Ovary (tissue), 9 donors: Measurements from ENCODE around the gene MAD2L1BP. TPM values are rescaled to one million over a fixed set of nuclear protein-coding genes. Genes with fewer than 3 reads are reported as not detected.

ENCODE experiments used
- DNase-seq, 5 donors: peaks; one replicate each; pipeline ENCODE4 v3.0.0-alpha.2; 2019 to 2020
- H3K27ac ChIP-seq, 2 donors: fragments of 200-600 bp; one replicate each; pipeline versions ENCODE4 v1.5.1 to v1.8.0; 2019 to 2022
- H3K27me3 ChIP-seq: fragments of 200-600 bp; one replicate; pipeline ENCODE4 v1.8.0; 2022
- H3K36me3 ChIP-seq: fragments of 200-600 bp; sonication (generic); one replicate; pipeline ENCODE4 v1.5.1; 2019
- H3K4me1 ChIP-seq: one replicate; pipeline ENCODE4 v1.8.1; 2013; ENCODE audit warnings: mild to moderate bottlenecking, moderate library complexity; ENCODE audit not compliant: insufficient read depth
- H3K4me3 ChIP-seq: fragments of 200-600 bp; sonication (generic); one replicate; pipeline ENCODE4 v1.5.1; 2017
- H3K9me3 ChIP-seq, 2 donors: fragments of 200-600 bp in 1 of 2; sonication (generic) in 1 of 2; one replicate each; pipeline versions ENCODE4 v1.5.1 to v1.8.1; 2013 to 2019; ENCODE audit warnings: mild to moderate bottlenecking in 1 of 2, moderate library complexity in 1 of 2
- EP300 ChIP-seq: sonication (generic); formaldehyde crosslinking; IDR thresholded peaks from one replicate; pipeline ENCODE4 v1.6.1; 2017; ENCODE audit warnings: antibody characterized with exemption
- POLR2A ChIP-seq: fragments of 450-650 bp; IDR thresholded peaks from one replicate; pipeline ENCODE4 v1.6.1; 2017; ENCODE audit warnings: antibody characterized with exemption, mild to moderate bottlenecking, moderate library complexity
- WGBS, 3 donors: extraction: QIAGEN DNeasy Blood & Tissue Kit in 1 of 3; methylation state at CpG; one replicate each; pipeline versions ENCODE4 v1.1.5 to v1.1.7; 2013 to 2017; 5-methylcytosine and 5-hydroxymethylcytosine counted together
- intact Hi-C, 4 donors: fragments of 100-400 bp; cut with DNase I; formaldehyde crosslinking; loops; one replicate each; pipeline versions ENCODE4 v1.11.0 to v1.15.1; 2022 to 2023
- polyA plus RNA-seq, 2 donors: library from polyadenylated mRNA; stranded (reverse); fragments of 200-250 nt in 1 of 2; fragments of 350-450 nt in 1 of 2; fragmentation: Illumina TruSeq in 1 of 2; extraction: RNeasy Lipid Tissue Mini Kit (QIAGEN cat#74804) in 1 of 2; gene quantifications; one replicate each; pipeline ENCODE4 v1.2.3, GENCODE V29; 2013 to 2014
- total RNA-seq, 7 donors: library from RNA; depleted of rRNA in 2 of 7; stranded (reverse); fragments of >200 nt in 2 of 7; fragmentation: NEBNext Ultra II Directional in 3 of 7; extraction: Animal tissue kit (Norgen Biotek cat#: 25700) in 3 of 7; gene quantifications; one replicate each; pipeline versions ENCODE4 v1.1.0 to v1.2.4, GENCODE V29; 2016 to 2023
- TF ChIP-seq, protein P1 (sequence below), 3 donors: fragments of 450-650 bp in 2 of 3; fragments of 200-600 bp in 1 of 3; IDR thresholded peaks; one replicate each; pipeline versions ENCODE4 v1.5.1 to v1.8.0; 2016 to 2022; ENCODE audit warnings: antibody characterized with exemption in 3 of 3, mild to moderate bottlenecking in 1 of 3
- donor health status: DM: no; HTN: no; CAD: no; lungs with moderate emphysema.
- donor health status: DM: no; HTN: no; CAD: no.
- donor health status: Bipolar disorder and iron deficiency.
- donor health status: DM: yes; HTN: yes; CAD: no.
- donor health status: DM: no; HTN: no; CAD: no.
- donor health status: DM: yes; HTN: yes; CAD: no.

Gene MAD2L1BP
- total and polyA plus RNA-seq, 9 donors = 11.9 to 28.4 (median 16.8) TPM

DNA sequence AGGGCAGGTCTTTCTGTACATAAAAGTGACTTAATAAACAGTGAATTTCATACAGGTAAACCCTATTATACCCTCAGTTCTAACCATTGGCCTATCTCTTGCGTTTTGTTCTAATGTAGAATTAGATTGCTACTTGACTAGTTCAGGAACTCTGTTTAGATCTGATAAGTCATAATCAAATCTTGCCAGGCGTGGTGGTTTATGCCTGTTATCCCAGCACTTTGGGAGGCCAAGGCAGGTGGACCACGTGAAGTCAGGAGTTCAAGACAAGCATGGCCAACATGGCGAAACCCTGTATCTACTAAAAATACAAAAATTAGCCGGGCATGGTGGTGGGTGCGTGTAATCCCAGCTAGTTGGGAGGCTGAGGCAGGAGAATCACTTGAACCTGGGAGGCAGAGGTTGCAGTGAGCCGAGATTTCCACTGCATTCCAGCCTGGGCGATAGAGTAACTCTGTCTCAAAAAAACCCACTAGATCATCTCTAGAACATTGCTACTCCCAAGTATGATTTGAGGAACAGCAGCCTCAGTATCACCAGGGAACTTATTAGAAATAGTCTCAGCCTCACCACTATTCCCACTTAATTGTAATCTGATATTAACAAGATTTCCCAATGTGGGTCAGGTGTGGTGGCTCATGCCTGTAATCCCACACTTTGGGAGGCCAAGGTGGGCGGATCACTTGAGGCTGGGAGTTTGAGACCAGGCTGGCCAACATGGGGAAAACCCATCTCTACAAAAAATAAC is 18.7 kb upstream of the MAD2L1BP start:
- intact Hi-C loops = no loop called here
- Histone ChIP-seq H3K36me3 (no peaks in the 10 kb centered on the region), H3K4me3 (no peak overlapping the region), H3K9me3 (no peaks in the 10 kb centered on the region), H3K27ac (no peak overlapping the region), H3K4me1 (no peaks in the 10 kb centered on the region), H3K27me3 (no peaks in the 10 kb centered on the region)
- no peak for DNase-seq
- 95 to 97% (median 96%) methylated on average over 9 of the region's 9 CpGs for WGBS, 3 donors
- no peak for TF ChIP-seq EP300
- TF ChIP-seq, protein P1, sequence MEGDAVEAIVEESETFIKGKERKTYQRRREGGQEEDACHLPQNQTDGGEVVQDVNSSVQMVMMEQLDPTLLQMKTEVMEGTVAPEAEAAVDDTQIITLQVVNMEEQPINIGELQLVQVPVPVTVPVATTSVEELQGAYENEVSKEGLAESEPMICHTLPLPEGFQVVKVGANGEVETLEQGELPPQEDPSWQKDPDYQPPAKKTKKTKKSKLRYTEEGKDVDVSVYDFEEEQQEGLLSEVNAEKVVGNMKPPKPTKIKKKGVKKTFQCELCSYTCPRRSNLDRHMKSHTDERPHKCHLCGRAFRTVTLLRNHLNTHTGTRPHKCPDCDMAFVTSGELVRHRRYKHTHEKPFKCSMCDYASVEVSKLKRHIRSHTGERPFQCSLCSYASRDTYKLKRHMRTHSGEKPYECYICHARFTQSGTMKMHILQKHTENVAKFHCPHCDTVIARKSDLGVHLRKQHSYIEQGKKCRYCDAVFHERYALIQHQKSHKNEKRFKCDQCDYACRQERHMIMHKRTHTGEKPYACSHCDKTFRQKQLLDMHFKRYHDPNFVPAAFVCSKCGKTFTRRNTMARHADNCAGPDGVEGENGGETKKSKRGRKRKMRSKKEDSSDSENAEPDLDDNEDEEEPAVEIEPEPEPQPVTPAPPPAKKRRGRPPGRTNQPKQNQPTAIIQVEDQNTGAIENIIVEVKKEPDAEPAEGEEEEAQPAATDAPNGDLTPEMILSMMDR (IDR thresholded peaks at IDR 0.05) = no peak
- no peak for TF ChIP-seq POLR2A

DNA sequence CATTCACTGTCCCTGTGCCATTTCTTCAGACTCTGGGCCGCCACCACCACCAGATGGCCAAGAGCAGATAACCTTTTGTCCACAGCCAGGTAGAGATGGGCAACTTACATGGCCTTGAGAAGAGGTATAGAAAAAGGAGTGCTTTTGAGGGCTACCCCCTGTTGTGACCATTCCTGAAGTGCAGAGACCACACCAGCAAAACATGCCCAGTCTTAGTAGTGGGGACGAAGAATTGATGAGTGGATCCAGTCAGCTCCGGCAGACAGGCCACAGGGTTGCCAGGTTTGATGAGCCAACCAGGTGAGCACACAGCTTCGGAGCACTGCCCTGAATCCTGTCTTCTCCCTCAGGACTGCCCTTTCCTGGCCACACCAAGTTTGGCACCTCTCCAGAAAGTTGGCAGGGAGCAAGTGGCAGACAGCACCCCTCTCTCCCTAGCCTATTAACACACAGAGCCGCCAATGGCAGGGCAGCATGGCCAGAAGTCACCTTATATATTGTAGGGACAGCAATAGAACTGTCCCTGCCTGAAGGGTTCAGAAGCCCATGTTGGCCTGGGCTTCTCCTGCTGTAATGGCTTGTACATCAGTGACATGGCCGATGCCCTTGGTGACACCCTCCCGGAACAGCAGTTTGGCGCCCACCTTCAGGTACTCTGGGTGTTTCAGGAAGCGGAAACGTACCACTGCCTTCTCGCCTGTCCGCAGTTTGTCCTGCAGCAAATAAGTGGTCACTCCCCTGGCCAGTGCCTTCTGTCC is 14.4 kb upstream of the MAD2L1BP start:
- 93 to 95% (median 94%) methylated on average over 12 of the region's 12 CpGs for WGBS, 3 donors
- Histone ChIP-seq H3K4me3 (no peak overlapping the region), H3K27ac (no peak overlapping the region), H3K4me1 (no peaks in the 10 kb centered on the region), H3K9me3 (no peaks in the 10 kb centered on the region), H3K36me3 (no peaks in the 10 kb centered on the region), H3K27me3 (no peaks in the 10 kb centered on the region)
- peak in 1 of 5 donors; percentile 32 for DNase-seq
- intact Hi-C loops = no loop called here
- TF ChIP-seq EP300 (no peak), POLR2A (no peak)
- TF ChIP-seq, protein P1 (IDR thresholded peaks at IDR 0.05) = no peak

DNA sequence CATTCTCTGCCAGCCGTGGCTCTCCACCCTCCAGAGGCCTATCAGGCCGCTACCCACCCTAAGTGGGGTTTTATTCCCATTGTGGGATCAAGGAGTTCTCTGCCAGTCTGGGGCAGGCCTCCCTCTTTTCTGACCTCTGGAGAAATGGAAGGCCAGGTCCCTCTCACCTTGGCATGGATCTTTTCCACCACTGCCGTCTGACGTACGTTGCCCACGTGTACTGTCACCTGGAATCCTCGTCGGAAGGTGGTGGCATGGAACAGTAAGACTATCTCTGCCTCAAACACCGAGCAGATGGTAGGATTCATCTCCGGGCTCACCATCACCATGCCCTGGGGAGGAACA is 13.8 kb upstream of the MAD2L1BP start:
- H3K27me3 ChIP-seq = no peaks in the 10 kb centered on the region
- WGBS, 3 donors = 89 to 93% (median 89%) methylated on average over 10 of the region's 10 CpGs
- H3K4me1 ChIP-seq = no peaks in the 10 kb centered on the region
- no peak overlapping the region for H3K4me3 ChIP-seq
- H3K9me3 ChIP-seq = no peaks in the 10 kb centered on the region
- no peaks in the 10 kb centered on the region for H3K36me3 ChIP-seq
- no peak overlapping the region for H3K27ac ChIP-seq
- peak in 1 of 5 donors; percentile 17 for DNase-seq
- intact Hi-C loops = no loop called here
- TF ChIP-seq, protein P1 (IDR thresholded peaks at IDR 0.05) = no peak
- TF ChIP-seq EP300 (no peak), POLR2A (no peak)

DNA sequence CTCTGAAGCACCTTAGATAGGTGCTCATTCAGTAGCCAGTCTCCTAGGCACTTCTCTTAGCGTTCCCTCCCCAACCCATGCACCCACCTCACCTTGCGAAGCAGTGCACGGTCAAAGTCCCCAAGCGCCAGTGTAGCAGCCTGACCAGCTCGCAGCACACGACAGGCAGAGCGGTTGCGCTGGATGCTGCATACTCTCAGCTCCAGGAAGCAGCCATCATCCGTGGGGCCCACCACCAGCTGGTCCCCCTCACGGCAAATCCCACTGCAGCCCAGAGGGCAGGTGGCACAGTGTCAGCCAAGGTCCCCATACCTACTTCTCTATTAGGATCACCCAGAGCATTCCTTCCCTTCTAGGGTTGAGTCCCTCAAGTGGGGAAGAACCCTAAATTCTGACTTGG is 13.1 kb upstream of the MAD2L1BP start:
- no peaks in the 10 kb centered on the region for H3K36me3 ChIP-seq

More for the DNA sequence above, 13.1 kb upstream of the MAD2L1BP start:
- Histone ChIP-seq H3K27ac (no peak overlapping the region), H3K27me3 (no peaks in the 10 kb centered on the region), H3K9me3 (no peaks in the 10 kb centered on the region), H3K4me3 (no peak overlapping the region), H3K4me1 (peaks cover 4% of the 10 kb centered on the region)
- peak in 1 of 5 donors; percentile 19 for DNase-seq
- intact Hi-C loops = no loop called here
- 95% methylated on average over 10 of the region's 10 CpGs for WGBS, 3 donors
- TF ChIP-seq, protein P1 (IDR thresholded peaks at IDR 0.05) = no peak
- no peak for TF ChIP-seq POLR2A
- TF ChIP-seq EP300 = no peak
